WTC11 (cell line): ENCODE results near the gene SLC30A3. TPM values are rescaled to one million over a fixed set of nuclear protein-coding genes. Genes with fewer than 3 reads are reported as not detected.

Experiments used
- ATAC-seq: fragments of 200-7000 bp; cut with Tn5 transposase; 2 replicates; pipeline ENCODE4 v1.10.0; 2021; ENCODE audit warnings: mild to moderate bottlenecking, moderate library complexity
- CTCF ChIA-PET: fragments of 300-600 bp; sonication (Branson Sonifier 250); formaldehyde crosslinking; loops from one replicate; lab custom pipeline; 2021; ENCODE audit warnings: antibody characterized with exemption; lab: Charles Lee
- POLR2A ChIA-PET: fragments of 350-600 bp; sonication (Branson Sonifier 250); formaldehyde crosslinking; loops from one replicate; lab custom pipeline; 2021; ENCODE audit warnings: antibody characterized with exemption; lab: Charles Lee
- DNase-seq: peaks from one replicate; pipeline ENCODE4 v3.0.0; 2021; ENCODE audit warnings: low spot score
- H3K27ac Mint-ChIP-seq: 2 replicates; pipeline ENCODE4 v1.8.0; 2021; ENCODE audit warnings: mixed read lengths
- H3K27me3 Mint-ChIP-seq: 2 replicates; pipeline ENCODE4 v1.8.0; 2021; ENCODE audit warnings: low read depth, mild to moderate bottlenecking, moderate library complexity, mixed read lengths
- H3K36me3 Mint-ChIP-seq: 2 replicates; pipeline ENCODE4 v1.8.0; 2021; ENCODE audit warnings: mixed read lengths
- H3K4me1 Mint-ChIP-seq: 2 replicates; pipeline ENCODE4 v1.8.0; 2022; ENCODE audit warnings: mixed read lengths
- H3K4me3 Mint-ChIP-seq: 2 replicates; pipeline ENCODE4 v1.8.0; 2021; ENCODE audit warnings: mild to moderate bottlenecking, moderate library complexity, mixed read lengths
- H3K9me3 Mint-ChIP-seq: 2 replicates; pipeline ENCODE4 v1.8.0; 2021; ENCODE audit warnings: mixed read lengths
- AFF4 ChIP-seq: sonication (generic); formaldehyde crosslinking; IDR thresholded peaks from 2 replicates; pipeline ENCODE4 v1.8.1; 2023; ENCODE audit warnings: mild to moderate bottlenecking, missing genetic modification reagents, borderline replicate concordance
- AR ChIP-seq: fragments of 250-450 bp; sonication (Bioruptor Pico); IDR thresholded peaks from 2 replicates; pipeline ENCODE4 v1.9.0; 2021; ENCODE audit warnings: mild to moderate bottlenecking
- ATF3 ChIP-seq: sonication (generic); formaldehyde crosslinking; conservative IDR thresholded peaks from 2 replicates; pipeline ENCODE4 v1.8.1; 2022; ENCODE audit warnings: mild to moderate bottlenecking, missing genetic modification reagents
- CBFB ChIP-seq: sonication (generic); formaldehyde crosslinking; IDR thresholded peaks from 2 replicates; pipeline ENCODE4 v1.8.1; 2022; ENCODE audit warnings: mild to moderate bottlenecking, low read depth, missing genetic modification reagents
- E2F1 ChIP-seq: sonication (generic); formaldehyde crosslinking; IDR thresholded peaks from 2 replicates; pipeline ENCODE4 v1.8.0; 2022; ENCODE audit warnings: mild to moderate bottlenecking, missing genetic modification reagents
- EMX1 ChIP-seq: fragments of 250-450 bp; sonication (Bioruptor Pico); IDR thresholded peaks from 2 replicates; pipeline ENCODE4 v1.8.0; 2021; ENCODE audit warnings: mild to moderate bottlenecking
- FOXK1 ChIP-seq: sonication (generic); formaldehyde crosslinking; IDR thresholded peaks from 2 replicates; pipeline ENCODE4 v1.8.0; 2022; ENCODE audit warnings: mild to moderate bottlenecking, moderate library complexity, missing genetic modification reagents
- FOXP1 ChIP-seq: sonication (generic); formaldehyde crosslinking; IDR thresholded peaks from 2 replicates; pipeline ENCODE4 v1.8.0; 2022; ENCODE audit warnings: missing genetic modification reagents, mild to moderate bottlenecking, moderate library complexity, borderline replicate concordance
- GABPB1 ChIP-seq: sonication (generic); formaldehyde crosslinking; IDR thresholded peaks from 2 replicates; pipeline ENCODE4 v1.8.1; 2023; ENCODE audit warnings: mild to moderate bottlenecking, missing genetic modification reagents
- NFATC4 ChIP-seq: fragments of 250-450 bp; sonication (Bioruptor Pico); IDR thresholded peaks from 2 replicates; pipeline ENCODE4 v1.9.0; 2021; ENCODE audit warnings: mild to moderate bottlenecking
- NR3C1 ChIP-seq: sonication (generic); formaldehyde crosslinking; conservative IDR thresholded peaks from 2 replicates; pipeline ENCODE4 v1.8.1; 2023; ENCODE audit warnings: low read depth, mild to moderate bottlenecking, missing genetic modification reagents
- ZNF263 ChIP-seq: sonication (generic); formaldehyde crosslinking; IDR thresholded peaks from 2 replicates; pipeline ENCODE4 v1.8.1; 2022; ENCODE audit warnings: low read depth, mild to moderate bottlenecking, moderate library complexity, missing genetic modification reagents
- total RNA-seq: library from RNA; stranded (reverse); gene quantifications from 3 replicates; pipeline ENCODE4 v1.2.3, GENCODE V29; 2021
- TF ChIP-seq, protein P1 (sequence below): sonication (generic); formaldehyde crosslinking; conservative IDR thresholded peaks from 2 replicates; pipeline ENCODE4 v1.8.1; 2023; ENCODE audit warnings: mild to moderate bottlenecking, low read depth, missing genetic modification reagents, moderate library complexity
- TF ChIP-seq, protein P2 (sequence below): sonication (generic); formaldehyde crosslinking; IDR thresholded peaks from 2 replicates; pipeline ENCODE4 v1.8.1; 2022; ENCODE audit warnings: mild to moderate bottlenecking, moderate library complexity, missing genetic modification reagents
- TF ChIP-seq, protein P3 (sequence below): fragments of 250-450 bp; sonication (Bioruptor Pico); IDR thresholded peaks from 2 replicates; pipeline ENCODE4 v1.9.0; 2021; ENCODE audit warnings: moderate library complexity, mild to moderate bottlenecking, inconsistent platforms, borderline replicate concordance
- TF ChIP-seq, protein P4 (sequence below): fragments of 250-450 bp; sonication (Bioruptor Pico); IDR thresholded peaks from 2 replicates; pipeline ENCODE4 v1.9.0; 2021; ENCODE audit warnings: mild to moderate bottlenecking
- TF ChIP-seq, protein P5 (sequence below): sonication (generic); formaldehyde crosslinking; IDR thresholded peaks from 2 replicates; pipeline ENCODE4 v1.8.1; 2022; ENCODE audit warnings: low read depth, missing genetic modification reagents, borderline replicate concordance
- TF ChIP-seq, protein P6 (sequence below): sonication (generic); formaldehyde crosslinking; IDR thresholded peaks from 2 replicates; pipeline ENCODE4 v1.8.1; 2023; ENCODE audit warnings: mild to moderate bottlenecking, missing genetic modification reagents, moderate library complexity

SLC30A3 gene
- total RNA-seq, 1 experiment from 2014 or later: 8.9 TPM

DNA sequence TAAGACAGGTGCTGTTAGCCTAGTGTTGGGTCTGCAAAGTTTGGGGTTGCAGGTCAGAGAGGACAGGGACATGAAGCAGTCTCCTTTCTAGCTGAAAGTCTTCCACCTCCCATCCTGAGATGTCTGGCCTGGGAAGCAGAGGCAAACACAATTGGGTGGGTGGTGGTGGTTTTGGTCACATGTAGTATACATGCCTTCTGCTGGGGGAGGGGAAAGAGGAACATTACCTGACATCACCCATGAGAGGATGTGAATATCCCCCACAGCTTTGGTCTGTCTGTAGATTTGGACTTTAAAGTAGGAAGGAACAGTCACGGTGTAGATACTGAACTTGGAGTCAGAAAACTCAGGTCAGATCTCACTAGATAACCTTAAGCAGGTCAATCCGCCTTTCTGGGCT, 7.8 kb upstream of the SLC30A3 start (continued):
- no peak for TF ChIP-seq CBFB (CRISPR knock-in tag)

- Mint-ChIP-seq H3K27me3 (peaks cover 7% of the 10 kb centered on the region), H3K27ac (no peak overlapping the region), H3K36me3 (no peaks in the 10 kb centered on the region), H3K4me3 (no peak overlapping the region), H3K9me3 (peaks cover 8% of the 10 kb centered on the region), H3K4me1 (peaks cover 7% of the 10 kb centered on the region; the same call in 1 of the 2 replicates)
- no peak for ATAC-seq
- POLR2A ChIA-PET: no interaction called here
- no peak for DNase-seq
- TF ChIP-seq AR (CRISPR knock-in tag) (no peak), AFF4 (CRISPR knock-in tag) (no peak), E2F1 (CRISPR knock-in tag) (no peak), FOXP1 (CRISPR knock-in tag) (no peak), GABPB1 (CRISPR knock-in tag) (no peak), ZNF263 (CRISPR knock-in tag) (no peak), NFATC4 (CRISPR knock-in tag) (no peak), NR3C1 (CRISPR knock-in tag) (no peak), FOXK1 (no peak), EMX1 (CRISPR knock-in tag) (no peak), ATF3 (CRISPR knock-in tag) (no peak)
- TF ChIP-seq, protein P1, sequence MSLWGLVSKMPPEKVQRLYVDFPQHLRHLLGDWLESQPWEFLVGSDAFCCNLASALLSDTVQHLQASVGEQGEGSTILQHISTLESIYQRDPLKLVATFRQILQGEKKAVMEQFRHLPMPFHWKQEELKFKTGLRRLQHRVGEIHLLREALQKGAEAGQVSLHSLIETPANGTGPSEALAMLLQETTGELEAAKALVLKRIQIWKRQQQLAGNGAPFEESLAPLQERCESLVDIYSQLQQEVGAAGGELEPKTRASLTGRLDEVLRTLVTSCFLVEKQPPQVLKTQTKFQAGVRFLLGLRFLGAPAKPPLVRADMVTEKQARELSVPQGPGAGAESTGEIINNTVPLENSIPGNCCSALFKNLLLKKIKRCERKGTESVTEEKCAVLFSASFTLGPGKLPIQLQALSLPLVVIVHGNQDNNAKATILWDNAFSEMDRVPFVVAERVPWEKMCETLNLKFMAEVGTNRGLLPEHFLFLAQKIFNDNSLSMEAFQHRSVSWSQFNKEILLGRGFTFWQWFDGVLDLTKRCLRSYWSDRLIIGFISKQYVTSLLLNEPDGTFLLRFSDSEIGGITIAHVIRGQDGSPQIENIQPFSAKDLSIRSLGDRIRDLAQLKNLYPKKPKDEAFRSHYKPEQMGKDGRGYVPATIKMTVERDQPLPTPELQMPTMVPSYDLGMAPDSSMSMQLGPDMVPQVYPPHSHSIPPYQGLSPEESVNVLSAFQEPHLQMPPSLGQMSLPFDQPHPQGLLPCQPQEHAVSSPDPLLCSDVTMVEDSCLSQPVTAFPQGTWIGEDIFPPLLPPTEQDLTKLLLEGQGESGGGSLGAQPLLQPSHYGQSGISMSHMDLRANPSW: no peak
- TF ChIP-seq, protein P2, sequence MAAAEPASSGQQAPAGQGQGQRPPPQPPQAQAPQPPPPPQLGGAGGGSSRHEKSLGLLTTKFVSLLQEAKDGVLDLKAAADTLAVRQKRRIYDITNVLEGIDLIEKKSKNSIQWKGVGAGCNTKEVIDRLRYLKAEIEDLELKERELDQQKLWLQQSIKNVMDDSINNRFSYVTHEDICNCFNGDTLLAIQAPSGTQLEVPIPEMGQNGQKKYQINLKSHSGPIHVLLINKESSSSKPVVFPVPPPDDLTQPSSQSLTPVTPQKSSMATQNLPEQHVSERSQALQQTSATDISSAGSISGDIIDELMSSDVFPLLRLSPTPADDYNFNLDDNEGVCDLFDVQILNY (CRISPR knock-in tag): no peak
- TF ChIP-seq, protein P3, sequence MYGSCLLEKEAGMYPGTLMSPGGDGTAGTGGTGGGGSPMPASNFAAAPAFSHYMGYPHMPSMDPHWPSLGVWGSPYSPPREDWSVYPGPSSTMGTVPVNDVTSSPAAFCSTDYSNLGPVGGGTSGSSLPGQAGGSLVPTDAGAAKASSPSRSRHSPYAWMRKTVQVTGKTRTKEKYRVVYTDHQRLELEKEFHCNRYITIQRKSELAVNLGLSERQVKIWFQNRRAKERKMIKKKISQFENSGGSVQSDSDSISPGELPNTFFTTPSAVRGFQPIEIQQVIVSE (CRISPR knock-in tag): no peak
- TF ChIP-seq, protein P4, sequence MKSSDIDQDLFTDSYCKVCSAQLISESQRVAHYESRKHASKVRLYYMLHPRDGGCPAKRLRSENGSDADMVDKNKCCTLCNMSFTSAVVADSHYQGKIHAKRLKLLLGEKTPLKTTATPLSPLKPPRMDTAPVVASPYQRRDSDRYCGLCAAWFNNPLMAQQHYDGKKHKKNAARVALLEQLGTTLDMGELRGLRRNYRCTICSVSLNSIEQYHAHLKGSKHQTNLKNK: no peak
- TF ChIP-seq, protein P5, sequence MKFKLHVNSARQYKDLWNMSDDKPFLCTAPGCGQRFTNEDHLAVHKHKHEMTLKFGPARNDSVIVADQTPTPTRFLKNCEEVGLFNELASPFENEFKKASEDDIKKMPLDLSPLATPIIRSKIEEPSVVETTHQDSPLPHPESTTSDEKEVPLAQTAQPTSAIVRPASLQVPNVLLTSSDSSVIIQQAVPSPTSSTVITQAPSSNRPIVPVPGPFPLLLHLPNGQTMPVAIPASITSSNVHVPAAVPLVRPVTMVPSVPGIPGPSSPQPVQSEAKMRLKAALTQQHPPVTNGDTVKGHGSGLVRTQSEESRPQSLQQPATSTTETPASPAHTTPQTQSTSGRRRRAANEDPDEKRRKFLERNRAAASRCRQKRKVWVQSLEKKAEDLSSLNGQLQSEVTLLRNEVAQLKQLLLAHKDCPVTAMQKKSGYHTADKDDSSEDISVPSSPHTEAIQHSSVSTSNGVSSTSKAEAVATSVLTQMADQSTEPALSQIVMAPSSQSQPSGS (CRISPR knock-in tag): no peak
- TF ChIP-seq, protein P6, sequence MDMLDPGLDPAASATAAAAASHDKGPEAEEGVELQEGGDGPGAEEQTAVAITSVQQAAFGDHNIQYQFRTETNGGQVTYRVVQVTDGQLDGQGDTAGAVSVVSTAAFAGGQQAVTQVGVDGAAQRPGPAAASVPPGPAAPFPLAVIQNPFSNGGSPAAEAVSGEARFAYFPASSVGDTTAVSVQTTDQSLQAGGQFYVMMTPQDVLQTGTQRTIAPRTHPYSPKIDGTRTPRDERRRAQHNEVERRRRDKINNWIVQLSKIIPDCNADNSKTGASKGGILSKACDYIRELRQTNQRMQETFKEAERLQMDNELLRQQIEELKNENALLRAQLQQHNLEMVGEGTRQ (CRISPR knock-in tag): no peak
- CTCF ChIA-PET: interaction anchor here (4.1 kb wide), 1 partner anchor 11 kb away, joined by 34 read pairs; the partner anchor contains the start of gene TRIM54
These were observed 7.3 kb upstream of the SLC30A3 start for GRCh38 chr2:27270131-27270530.
